ENCODE data around the gene CCDC194. TPM values are rescaled to one million over a fixed set of nuclear protein-coding genes. Genes with fewer than 3 reads are reported as not detected.

CCDC194 gene
- total and polyA plus RNA-seq, 2 of the 13 experiments (the other 11 are each of a cell fraction or from before 2014, with no cell fraction given): 0.13 to 0.21 TPM

DNA sequence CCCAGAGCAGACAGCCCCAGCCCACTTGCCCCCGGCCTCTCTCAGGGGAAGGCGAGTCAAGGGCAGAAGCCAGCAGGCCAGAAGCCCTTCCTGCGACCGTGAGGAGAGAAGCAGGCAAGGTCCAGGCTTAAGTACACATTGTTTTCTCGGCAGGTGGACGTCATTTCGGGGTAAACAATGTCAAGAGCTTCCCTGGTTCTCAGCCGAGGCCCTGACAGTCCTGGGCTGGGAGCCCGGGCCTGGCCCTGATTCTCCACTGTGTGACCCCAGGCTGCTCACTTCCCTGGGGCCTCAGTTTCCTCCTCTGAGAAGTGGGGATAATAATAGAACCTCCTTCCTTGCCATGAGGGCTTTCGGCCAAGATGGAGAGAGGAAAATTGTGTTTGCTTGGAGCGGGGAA is 36.3 kb downstream of the CCDC194 start:
- CTCF ChIA-PET (ENCODE audit: low intra/inter-chr PET ratio, low total read pairs): no interaction called here
- Histone ChIP-seq H3K4me1 (ENCODE audit: insufficient read depth, low read length) (peaks cover 24% of the 10 kb centered on the region), H3K79me2 (ENCODE audit: insufficient read depth, low read length) (no peaks in the 10 kb centered on the region), H3K36me3 (replicated peaks in 1 of 2; ENCODE audit: control insufficient read depth in 1 of 2, insufficient read depth in 2 of 2, low read length in 2 of 2) (no peaks in the 10 kb centered on the region), H3K27ac (ENCODE audit: extremely low read length, insufficient read depth, low read length) (no peak overlapping the region), H2AFZ (ENCODE audit: low read length) (no peak overlapping the region), H3K9me3 (ENCODE audit: low read length) (no peaks in the 10 kb centered on the region), H4K20me1 (ENCODE audit: insufficient read depth, low read length) (no peaks in the 10 kb centered on the region), H3K9ac (ENCODE audit: insufficient read depth, low read depth, low read length) (no peak overlapping the region), H3K4me2 (ENCODE audit: low read depth, low read length) (peak overlapping the region; percentile 53; the same call in 1 of the 2 replicates), H3K27me3 (ENCODE audit: control insufficient read depth in 1 of 2, insufficient read depth in 2 of 2, low read length in 2 of 2) (peaks cover 3 to 13% of the 10 kb centered on the region in 2 experiments; a peak in 3 of 5 replicates), H3K4me3 (replicated peaks in 1 of 3; ENCODE audit: insufficient read depth in 1 of 3, low read depth in 2 of 3, low read length in 3 of 3) (peak overlapping the region in 1 of 3 experiments; percentile 30; a peak in 1 of 6 replicates)
- DNase-seq (ENCODE audit: low spot score): no peak
- in situ Hi-C loops (cut with HindIII; ENCODE audit: extremely low pct_ligation_motif_present, low pct_unique_long_range_greater_than_20kb) (no loop called here), intact Hi-C loops (cut with micrococcal nuclease; ENCODE audit: unreplicated experiment) (no loop called here)
- WGBS (ENCODE audit: low lambda C conversion rate): 5% methylated on average over 11 of the region's 11 CpGs
- no peak for FAIRE-seq
- POLR2A ChIA-PET: no interaction called here
- BruUV-seq (replicated peaks): no TSS peak
- 0 out of 3 replicates have a peak, but pooled peaks have one; percentile 32 for ATAC-seq
- TF ChIP-seq ZNF629 (CRISPR knock-in tag; conservative IDR thresholded peaks at IDR 0.05): peak; percentile 84
- no peak for TF ChIP-seq ZNF556 (CRISPR knock-in tag; IDR thresholded peaks at IDR 0.05; ENCODE audit: borderline replicate concordance)
- TF ChIP-seq, protein P1, sequence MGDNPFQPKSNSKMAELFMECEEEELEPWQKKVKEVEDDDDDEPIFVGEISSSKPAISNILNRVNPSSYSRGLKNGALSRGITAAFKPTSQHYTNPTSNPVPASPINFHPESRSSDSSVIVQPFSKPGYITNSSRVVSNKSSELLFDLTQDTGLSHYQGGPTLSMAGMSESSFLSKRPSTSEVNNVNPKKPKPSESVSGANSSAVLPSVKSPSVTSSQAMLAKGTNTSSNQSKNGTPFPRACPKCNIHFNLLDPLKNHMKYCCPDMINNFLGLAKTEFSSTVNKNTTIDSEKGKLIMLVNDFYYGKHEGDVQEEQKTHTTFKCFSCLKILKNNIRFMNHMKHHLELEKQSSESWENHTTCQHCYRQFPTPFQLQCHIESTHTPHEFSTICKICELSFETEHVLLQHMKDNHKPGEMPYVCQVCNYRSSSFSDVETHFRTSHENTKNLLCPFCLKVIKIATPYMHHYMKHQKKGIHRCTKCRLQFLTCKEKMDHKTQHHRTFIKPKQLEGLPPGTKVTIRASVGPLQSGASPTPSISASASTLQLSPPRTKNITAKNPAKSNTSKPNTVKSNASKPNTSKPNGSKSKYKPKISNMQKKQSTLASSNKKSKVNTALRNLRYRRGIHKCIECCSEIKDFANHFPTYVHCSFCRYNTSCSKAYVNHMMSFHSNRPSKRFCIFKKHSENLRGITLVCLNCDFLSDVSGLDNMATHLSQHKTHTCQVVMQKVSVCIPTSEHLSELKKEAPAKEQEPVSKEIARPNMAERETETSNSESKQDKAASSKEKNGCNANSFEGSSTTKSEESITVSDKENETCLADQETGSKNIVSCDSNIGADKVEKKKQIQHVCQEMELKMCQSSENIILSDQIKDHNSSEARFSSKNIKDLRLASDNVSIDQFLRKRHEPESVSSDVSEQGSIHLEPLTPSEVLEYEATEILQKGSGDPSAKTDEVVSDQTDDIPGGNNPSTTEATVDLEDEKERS (CRISPR knock-in tag; IDR thresholded peaks at IDR 0.05): no peak
- TF ChIP-seq, protein P2, sequence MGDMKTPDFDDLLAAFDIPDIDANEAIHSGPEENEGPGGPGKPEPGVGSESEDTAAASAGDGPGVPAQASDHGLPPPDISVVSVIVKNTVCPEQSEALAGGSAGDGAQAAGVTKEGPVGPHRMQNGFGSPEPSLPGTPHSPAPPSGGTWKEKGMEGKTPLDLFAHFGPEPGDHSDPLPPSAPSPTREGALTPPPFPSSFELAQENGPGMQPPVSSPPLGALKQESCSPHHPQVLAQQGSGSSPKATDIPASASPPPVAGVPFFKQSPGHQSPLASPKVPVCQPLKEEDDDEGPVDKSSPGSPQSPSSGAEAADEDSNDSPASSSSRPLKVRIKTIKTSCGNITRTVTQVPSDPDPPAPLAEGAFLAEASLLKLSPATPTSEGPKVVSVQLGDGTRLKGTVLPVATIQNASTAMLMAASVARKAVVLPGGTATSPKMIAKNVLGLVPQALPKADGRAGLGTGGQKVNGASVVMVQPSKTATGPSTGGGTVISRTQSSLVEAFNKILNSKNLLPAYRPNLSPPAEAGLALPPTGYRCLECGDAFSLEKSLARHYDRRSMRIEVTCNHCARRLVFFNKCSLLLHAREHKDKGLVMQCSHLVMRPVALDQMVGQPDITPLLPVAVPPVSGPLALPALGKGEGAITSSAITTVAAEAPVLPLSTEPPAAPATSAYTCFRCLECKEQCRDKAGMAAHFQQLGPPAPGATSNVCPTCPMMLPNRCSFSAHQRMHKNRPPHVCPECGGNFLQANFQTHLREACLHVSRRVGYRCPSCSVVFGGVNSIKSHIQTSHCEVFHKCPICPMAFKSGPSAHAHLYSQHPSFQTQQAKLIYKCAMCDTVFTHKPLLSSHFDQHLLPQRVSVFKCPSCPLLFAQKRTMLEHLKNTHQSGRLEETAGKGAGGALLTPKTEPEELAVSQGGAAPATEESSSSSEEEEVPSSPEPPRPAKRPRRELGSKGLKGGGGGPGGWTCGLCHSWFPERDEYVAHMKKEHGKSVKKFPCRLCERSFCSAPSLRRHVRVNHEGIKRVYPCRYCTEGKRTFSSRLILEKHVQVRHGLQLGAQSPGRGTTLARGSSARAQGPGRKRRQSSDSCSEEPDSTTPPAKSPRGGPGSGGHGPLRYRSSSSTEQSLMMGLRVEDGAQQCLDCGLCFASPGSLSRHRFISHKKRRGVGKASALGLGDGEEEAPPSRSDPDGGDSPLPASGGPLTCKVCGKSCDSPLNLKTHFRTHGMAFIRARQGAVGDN (CRISPR knock-in tag; IDR thresholded peaks at IDR 0.05): peak; percentile 23
- no peak for TF ChIP-seq FOXA1 (IDR thresholded peaks at IDR 0.05)
- peak; percentile 58; the same call in 1 of the 2 replicates for TF ChIP-seq FOXA1 (CRISPR knock-in tag; IDR thresholded peaks at IDR 0.05)
- TF ChIP-seq, protein P3, sequence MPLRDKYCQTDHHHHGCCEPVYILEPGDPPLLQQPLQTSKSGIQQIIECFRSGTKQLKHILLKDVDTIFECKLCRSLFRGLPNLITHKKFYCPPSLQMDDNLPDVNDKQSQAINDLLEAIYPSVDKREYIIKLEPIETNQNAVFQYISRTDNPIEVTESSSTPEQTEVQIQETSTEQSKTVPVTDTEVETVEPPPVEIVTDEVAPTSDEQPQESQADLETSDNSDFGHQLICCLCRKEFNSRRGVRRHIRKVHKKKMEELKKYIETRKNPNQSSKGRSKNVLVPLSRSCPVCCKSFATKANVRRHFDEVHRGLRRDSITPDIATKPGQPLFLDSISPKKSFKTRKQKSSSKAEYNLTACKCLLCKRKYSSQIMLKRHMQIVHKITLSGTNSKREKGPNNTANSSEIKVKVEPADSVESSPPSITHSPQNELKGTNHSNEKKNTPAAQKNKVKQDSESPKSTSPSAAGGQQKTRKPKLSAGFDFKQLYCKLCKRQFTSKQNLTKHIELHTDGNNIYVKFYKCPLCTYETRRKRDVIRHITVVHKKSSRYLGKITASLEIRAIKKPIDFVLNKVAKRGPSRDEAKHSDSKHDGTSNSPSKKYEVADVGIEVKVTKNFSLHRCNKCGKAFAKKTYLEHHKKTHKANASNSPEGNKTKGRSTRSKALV (CRISPR knock-in tag; IDR thresholded peaks at IDR 0.05): no peak
- TF ChIP-seq ZNF337 (CRISPR knock-in tag; IDR thresholded peaks at IDR 0.05; ENCODE audit: borderline replicate concordance, low read depth): no peak
- TF ChIP-seq CREM (IDR thresholded peaks at IDR 0.05): peak; percentile 22; the same call in 1 of the 2 replicates
- no peak for TF ChIP-seq CREM (CRISPR knock-in tag; IDR thresholded peaks at IDR 0.05)
- peak; percentile 39; the same call in 1 of the 2 replicates for TF ChIP-seq PAXIP1 (CRISPR knock-in tag; conservative IDR thresholded peaks at IDR 0.05)
- no peak for TF ChIP-seq SRSF1 (optimal IDR thresholded peaks at IDR 0.05; ENCODE audit: low read depth, low read length)
